HG03108 (cell line): ENCODE data around the gene COQ7.
A peak's percentile ranks its signal among the peaks of the same experiment; 100 is the strongest.

Experiments used
- ATAC-seq: cut with Tn5 transposase; IDR thresholded peaks from one replicate; pipeline ENCODE4 v1.9.1; 2021; ENCODE audit warnings: moderate library complexity; ENCODE audit not compliant: unreplicated experiment

Gene COQ7

GRCh38 chr16:19067349-19068236 lies at the start of gene COQ7:
COQ7 (plus strand) TSS chr16:19067614; CDS start chr16:19067665, 51 bp downstream.
- peak; percentile 89 for ATAC-seq

GRCh38 chr16:19020689-19021088 lies 46.7 kb upstream of the COQ7 start:
- ATAC-seq, result no peak

GRCh38 chr16:19021747-19022146 lies 45.7 kb upstream of the COQ7 start:
- no peak for ATAC-seq

GRCh38 chr16:19027416-19027815 lies 40.0 kb upstream of the COQ7 start:
- no peak for ATAC-seq

- no peak for ATAC-seq
These were observed 37.4 kb upstream of the COQ7 start for GRCh38 chr16:19029980-19030379.

- ATAC-seq, result no peak
These were observed 35.7 kb upstream of the COQ7 start for GRCh38 chr16:19031738-19032137.

GRCh38 chr16:19033761-19034160 lies 33.7 kb upstream of the COQ7 start:
- no peak for ATAC-seq

GRCh38 chr16:19040400-19040799 lies 27.0 kb upstream of the COQ7 start:
- no peak for ATAC-seq

GRCh38 chr16:19044769-19045168 lies 22.6 kb upstream of the COQ7 start:
- ATAC-seq, result no peak

- ATAC-seq, result no peak
These were observed 21.4 kb upstream of the COQ7 start for GRCh38 chr16:19046062-19046461.

GRCh38 chr16:19062706-19063105 lies 4.7 kb upstream of the COQ7 start:
- no peak for ATAC-seq

- no peak for ATAC-seq
These were observed 446 bp upstream of the COQ7 start for GRCh38 chr16:19066988-19067348.

GRCh38 chr16:19068237-19068815 lies 912 bp downstream of the COQ7 start:
- no peak for ATAC-seq

- ATAC-seq, result no peak
These were observed 4.7 kb downstream of the COQ7 start for GRCh38 chr16:19071811-19072777.

- no peak for ATAC-seq
These were observed 5.9 kb downstream of the COQ7 start for GRCh38 chr16:19073344-19073743.

GRCh38 chr16:19073863-19074262 lies 6.4 kb downstream of the COQ7 start:
- ATAC-seq, result no peak

- ATAC-seq, result no peak
These were observed 8.1 kb downstream of the COQ7 start for GRCh38 chr16:19075511-19075910.

GRCh38 chr16:19077879-19078278 lies 10.5 kb downstream of the COQ7 start:
- no peak for ATAC-seq

- no peak for ATAC-seq
These were observed 16.3 kb downstream of the COQ7 start for GRCh38 chr16:19083670-19084069.

- ATAC-seq, result no peak
These were observed 16.7 kb downstream of the COQ7 start for GRCh38 chr16:19084139-19084538.

- ATAC-seq, result no peak
These were observed 17.5 kb downstream of the COQ7 start for GRCh38 chr16:19084879-19085278.
